ENCODE measurements around the gene ITK.

ITK gene

DNA sequence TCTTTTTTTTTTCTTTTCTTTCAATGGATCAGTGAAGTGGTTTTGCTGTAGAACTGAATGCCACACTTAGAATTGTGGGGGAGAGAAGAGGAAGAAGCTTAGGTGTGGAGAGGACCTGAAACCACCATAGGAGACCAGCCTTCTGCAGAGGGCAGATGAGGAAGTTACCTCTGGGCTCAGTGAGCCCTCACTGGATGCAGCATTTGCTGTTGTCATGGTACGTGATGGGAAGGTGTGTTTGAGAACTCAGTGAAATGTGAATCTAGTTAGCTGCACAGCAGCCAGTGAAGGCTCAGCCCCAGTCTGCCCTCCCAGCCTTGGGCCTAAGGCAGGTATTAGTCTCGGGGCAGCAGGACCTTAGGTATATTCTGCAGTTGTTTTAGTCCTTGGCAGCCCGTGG lies 102.8 kb downstream of the ITK start:
- no peak for DNase-seq

DNA sequence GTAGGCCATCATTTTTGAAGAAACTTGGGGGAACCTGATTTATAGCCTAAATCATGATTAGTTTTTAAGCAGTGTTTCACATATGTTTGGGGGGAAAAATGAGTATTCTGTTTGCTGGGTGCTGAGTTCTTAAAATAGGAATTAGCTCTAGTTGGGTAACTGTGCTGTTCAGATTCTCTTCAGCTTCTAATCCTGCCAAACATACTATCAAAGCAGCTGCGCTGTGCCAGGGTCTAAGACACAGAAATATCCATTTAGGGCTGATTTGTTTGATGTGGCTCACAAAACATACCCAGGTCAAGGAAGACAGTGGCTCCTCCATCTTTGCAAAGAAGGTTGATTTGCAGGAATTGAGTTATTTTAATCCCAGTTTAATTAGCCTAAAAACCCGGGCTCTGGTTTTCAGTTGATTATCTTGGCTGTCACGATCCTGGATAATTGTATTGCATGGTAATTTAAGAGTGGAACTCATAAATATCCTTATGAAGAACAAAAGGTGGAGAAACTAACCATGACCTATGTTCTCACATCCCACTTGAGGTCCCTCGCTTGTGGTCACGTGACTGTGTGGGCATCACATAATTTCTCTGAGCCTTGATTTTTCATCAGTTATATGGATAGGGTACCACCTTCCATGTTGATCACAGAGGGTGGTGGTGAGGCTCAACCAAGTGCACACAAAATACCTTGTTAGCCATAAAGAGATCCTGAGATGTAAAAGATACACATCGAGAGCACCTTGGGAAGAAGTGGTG lies 104.0 kb downstream of the ITK start:
- DNase-seq = no peak

DNA sequence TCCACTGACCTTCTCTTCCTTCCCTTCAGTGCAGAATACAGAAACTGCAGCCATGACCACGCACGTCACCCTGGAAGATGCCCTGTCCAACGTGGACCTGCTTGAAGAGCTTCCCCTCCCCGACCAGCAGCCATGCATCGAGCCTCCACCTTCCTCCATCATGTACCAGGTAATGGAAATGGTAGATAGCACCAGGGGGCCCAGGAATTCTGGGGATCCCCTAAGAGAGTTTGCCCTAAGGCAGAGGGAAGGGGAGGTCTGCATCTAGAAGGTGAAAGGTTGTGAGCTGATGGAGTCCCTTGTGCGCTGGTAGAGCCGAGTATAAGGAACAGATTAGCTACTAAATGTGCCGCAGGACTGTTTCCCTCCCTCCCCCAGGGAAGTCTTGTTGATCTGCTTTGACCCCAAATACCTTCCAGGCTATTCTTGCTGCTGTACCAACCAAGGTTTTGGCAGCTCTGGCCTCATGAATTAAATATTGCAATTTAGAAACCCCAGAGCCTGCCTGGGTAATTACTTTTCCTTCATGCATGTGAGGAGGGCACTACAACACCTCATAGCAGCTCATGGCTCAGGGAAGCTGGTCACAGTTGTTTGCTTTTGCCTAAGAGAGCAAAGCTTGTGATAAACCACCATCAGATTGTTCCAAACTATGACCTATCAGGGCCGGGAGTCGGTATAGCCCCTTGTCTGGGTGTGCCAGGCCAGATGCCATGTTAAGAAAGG lies 104.8 kb downstream of the ITK start:
- DNase-seq = no peak

GRCh38 chr5:157286761-157287211 lies 106.1 kb downstream of the ITK start:
- peak in 1 of 14 donors; percentile 15 for DNase-seq

GRCh38 chr5:157288405-157289163 lies 107.9 kb downstream of the ITK start:
- no peak for DNase-seq

DNA sequence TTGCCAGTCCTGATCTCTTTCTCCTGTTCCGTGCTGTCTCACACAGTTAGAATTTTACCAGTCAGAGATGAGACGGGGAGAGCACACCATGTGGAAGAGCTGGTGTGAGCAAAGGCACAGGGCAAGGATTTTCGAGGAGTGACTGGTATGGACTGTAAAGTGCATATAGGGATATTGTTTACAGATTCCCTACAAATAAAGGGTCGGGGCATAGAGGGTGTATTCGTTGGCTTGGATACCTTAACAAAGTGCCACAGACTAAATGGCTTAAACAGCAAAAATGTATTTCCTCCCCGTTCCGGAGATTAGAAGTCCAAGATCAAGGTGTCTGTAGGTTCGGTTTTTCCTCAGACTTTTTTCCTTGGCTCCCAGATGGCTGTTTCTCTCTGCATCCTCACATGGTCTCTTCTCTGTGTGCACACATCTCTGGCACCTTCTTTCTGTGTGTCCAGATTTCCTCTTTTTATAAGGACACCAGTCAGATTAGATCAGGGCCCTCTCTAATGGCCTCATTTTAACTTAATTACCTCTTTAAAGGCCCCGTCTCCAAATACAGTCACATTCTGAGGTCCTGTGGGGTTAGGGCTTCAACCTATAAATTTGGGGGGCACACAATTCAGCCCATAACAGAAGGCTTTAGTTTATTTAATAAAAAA lies 108.7 kb downstream of the ITK start:
- DNase-seq = no peak

DNA sequence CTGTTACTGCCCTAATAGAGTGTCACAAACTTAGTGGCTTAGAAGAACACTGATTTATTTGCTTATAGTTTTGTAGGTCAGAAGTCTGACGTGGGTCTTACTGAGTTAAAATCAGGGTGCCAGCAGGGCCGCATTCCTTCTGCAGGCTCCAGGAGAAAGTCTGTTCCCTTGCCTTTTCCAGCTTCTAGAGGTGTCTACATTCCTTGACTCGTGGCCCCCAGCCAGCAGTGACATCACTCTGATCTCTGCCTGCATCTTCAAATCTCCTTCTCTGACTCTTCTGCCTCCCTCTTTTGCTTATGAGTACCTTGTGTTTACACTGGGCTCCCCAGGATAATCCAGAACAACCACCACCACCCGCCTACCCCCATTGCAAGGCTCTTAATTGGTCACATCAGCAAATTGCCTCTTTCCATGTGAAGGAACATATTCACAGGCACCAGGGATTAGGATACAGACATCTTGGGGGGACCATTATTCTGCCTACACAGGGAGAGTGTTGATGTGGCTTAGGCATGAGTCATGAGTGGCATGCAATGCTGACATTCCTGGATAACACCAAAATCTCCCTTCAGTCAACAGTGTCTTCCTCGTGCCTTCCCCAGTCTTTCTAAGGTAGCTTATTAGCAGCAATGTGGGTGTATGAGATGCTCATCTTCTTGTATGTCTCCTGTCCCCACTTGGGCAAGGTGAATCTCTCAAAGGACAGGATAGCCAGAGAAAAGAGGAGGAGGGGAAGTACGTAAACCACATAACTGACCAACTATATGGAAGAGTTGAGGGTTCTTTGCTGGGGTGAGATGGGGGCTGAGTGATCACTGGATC lies 109.7 kb downstream of the ITK start:
- no peak for DNase-seq

DNA sequence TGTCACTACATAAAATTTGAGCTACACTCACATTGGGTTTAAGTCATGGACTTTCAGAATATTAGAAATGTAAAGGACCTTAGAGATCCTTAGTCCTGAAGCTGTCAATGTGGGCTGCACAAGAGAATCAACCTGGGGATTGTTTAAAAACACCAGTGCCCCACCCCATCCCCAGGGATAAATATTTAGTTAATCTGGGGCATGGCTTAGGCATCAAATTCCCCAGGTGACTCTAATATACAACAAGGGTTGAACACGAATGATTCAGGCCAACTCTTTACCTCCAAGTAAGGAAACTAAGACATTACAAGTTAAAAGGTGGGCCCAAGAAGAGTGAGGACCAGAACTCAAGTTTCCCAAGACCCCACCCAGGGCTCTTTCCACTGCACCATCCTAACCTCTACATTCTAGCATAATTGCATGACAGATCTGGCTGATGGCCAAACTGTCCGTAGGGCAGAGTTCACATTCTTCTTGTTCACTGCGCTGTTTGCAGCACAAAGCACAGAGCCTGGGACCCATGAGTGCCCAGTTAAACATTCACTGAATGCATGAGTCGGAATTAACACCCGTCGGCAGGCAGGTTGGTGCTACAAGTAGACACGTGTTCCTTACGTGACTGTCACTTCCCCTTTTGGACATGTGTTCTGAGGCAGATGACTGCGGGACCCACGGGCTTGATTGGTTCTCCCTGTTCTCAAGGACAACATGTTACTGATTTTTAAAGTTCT lies 110.5 kb downstream of the ITK start:
- peak in 1 of 14 donors; percentile 6 for DNase-seq

DNA sequence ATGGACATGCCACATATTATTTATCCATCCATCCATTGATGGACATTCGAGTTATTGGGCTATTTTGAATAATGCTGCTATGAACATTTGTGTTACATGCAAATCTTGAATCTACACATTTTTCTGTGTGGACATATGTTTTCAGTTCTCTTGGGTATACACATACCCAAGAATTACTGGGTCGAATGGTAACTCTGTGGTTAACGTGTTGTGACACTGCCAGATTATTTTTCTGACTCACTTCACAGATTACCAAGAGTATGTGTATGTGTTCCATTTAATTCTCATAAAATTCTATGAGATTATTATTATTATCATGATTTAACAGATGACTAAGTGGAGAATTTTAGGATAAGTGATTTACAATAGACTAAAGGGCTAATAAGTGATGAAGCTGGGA lies 112.0 kb downstream of the ITK start:
- DNase-seq = no peak

- no peak for DNase-seq
Observed at GRCh38 chr5:157294407-157295091, 113.9 kb downstream of the ITK start.

GRCh38 chr5:157295247-157295646 lies 114.6 kb downstream of the ITK start:
- DNase-seq = no peak

DNA sequence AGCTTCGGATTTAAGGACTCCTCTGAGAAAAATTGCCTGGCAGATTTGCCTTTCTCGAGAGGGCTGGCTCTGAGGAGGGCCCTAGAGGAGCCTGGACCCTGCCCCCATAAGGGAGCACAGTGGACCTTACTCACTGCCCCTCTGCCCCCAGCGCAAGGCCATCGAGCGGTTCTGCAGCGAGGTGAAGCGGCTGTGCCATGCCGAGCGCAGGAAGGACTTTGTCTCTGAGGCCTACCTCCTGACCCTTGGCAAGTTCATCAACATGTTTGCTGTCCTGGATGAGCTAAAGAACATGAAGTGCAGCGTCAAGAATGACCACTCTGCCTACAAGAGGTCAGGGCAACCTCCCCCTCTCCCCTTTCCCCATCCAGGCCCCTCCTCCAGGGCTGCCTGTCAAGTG lies 119.9 kb downstream of the ITK start:
- no peak for DNase-seq

- DNase-seq = no peak
Observed at GRCh38 chr5:157301066-157301465, 120.4 kb downstream of the ITK start.

- no peak for DNase-seq
Observed at GRCh38 chr5:157303023-157303422, 122.4 kb downstream of the ITK start.

DNA sequence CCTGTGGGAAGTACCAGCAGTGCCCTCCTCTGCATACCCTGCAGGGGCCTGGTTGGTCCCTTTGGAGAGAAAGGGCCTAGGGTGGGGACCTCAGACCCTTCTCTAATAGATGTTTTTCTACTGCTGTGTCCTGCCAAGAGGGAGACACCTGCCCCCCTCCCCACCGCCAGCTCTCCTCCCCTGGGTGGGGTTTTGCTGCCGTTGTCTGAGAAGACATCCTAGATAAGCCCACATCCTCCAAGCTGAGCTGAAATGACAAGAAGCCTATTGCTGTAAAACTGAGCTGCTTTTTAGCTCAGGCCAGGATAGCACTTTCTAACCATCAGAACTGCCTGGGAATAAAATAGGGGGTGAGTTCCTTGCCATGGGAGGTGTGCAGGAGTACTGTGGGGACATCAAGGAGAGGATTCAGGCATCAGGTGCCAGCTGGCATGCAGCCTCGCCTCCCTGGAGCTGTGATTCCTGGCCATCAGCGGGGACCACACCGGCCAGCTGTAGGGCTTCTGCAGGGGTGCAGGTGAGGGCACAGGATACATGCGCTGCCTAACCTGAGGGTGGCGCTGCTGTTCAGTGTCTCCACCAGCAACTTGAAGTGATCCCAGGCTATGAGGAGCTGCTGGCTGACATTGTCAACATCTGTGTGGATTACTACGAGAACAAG lies 123.2 kb downstream of the ITK start:
- DNase-seq = peak in 1 of 14 donors; percentile 41
